ENCODE data around the gene UGT1A8. TPM values are rescaled to one million over a fixed set of nuclear protein-coding genes. Genes with fewer than 3 reads are reported as not detected.

UGT1A8 gene
- total RNA-seq, 2 experiments from 2014 or later: not detected

DNA sequence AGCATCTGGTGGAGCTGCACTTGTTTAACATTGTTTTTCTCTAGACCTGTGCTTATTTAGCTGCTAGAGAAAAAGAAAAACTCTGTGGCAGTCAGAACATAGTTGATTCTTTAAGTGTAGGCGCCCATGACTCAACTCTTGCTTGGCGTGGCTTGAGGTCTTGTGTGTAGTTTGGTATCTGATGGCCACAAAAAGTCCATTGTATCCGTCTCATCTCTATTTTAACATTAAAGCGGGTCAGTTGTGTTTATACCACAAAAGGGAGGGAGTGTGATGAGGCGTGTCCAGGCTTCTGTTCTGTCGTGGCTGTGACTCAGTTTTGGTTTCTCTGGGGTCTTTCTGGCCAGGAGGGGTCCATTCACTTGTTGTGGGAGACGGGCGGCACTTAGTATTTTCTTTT is 24.2 kb upstream of the UGT1A8 start:
- no peak overlapping the region for H3K27ac ChIP-seq (ENCODE audit: low read depth in 1 of 2, low read length in 2 of 2)
- peaks cover 2 to 5% of the 10 kb centered on the region in 2 experiments for H3K27me3 ChIP-seq (ENCODE audit: control insufficient read depth in 1 of 2, insufficient read depth in 2 of 2, low read length in 2 of 2)
- no peak overlapping the region for H3K4me3 ChIP-seq (ENCODE audit: low read length)
- no peak overlapping the region for H3K4me3 Mint-ChIP-seq
- no peak for ATAC-seq (ENCODE audit: poor library complexity)
- H3K9me3 ChIP-seq (ENCODE audit: control insufficient read depth in 1 of 2, insufficient read depth in 1 of 2, low read length in 2 of 2): no peaks in the 10 kb centered on the region
- CTCF ChIA-PET: no interaction called here
- H3K36me3 Mint-ChIP-seq (ENCODE audit: low read depth): no peaks in the 10 kb centered on the region
- POLR2A ChIA-PET: no interaction called here
- no peak overlapping the region for H3K27ac Mint-ChIP-seq
- no peaks in the 10 kb centered on the region for H3K4me1 Mint-ChIP-seq (ENCODE audit: low read depth)
- H3K36me3 ChIP-seq (ENCODE audit: insufficient read depth, low read length): no peaks in the 10 kb centered on the region
- DNase-seq: no peak
- H3K9me3 Mint-ChIP-seq: no peaks in the 10 kb centered on the region
- intact Hi-C loops (cut with DNase I, micrococcal nuclease): no loop called here
- TF ChIP-seq, protein P1, sequence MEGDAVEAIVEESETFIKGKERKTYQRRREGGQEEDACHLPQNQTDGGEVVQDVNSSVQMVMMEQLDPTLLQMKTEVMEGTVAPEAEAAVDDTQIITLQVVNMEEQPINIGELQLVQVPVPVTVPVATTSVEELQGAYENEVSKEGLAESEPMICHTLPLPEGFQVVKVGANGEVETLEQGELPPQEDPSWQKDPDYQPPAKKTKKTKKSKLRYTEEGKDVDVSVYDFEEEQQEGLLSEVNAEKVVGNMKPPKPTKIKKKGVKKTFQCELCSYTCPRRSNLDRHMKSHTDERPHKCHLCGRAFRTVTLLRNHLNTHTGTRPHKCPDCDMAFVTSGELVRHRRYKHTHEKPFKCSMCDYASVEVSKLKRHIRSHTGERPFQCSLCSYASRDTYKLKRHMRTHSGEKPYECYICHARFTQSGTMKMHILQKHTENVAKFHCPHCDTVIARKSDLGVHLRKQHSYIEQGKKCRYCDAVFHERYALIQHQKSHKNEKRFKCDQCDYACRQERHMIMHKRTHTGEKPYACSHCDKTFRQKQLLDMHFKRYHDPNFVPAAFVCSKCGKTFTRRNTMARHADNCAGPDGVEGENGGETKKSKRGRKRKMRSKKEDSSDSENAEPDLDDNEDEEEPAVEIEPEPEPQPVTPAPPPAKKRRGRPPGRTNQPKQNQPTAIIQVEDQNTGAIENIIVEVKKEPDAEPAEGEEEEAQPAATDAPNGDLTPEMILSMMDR (IDR thresholded peaks at IDR 0.05): no peak
- peaks cover 14% of the 10 kb centered on the region for H3K27me3 Mint-ChIP-seq
- no peaks in the 10 kb centered on the region for H3K4me1 ChIP-seq (ENCODE audit: insufficient read depth, low read length)

DNA sequence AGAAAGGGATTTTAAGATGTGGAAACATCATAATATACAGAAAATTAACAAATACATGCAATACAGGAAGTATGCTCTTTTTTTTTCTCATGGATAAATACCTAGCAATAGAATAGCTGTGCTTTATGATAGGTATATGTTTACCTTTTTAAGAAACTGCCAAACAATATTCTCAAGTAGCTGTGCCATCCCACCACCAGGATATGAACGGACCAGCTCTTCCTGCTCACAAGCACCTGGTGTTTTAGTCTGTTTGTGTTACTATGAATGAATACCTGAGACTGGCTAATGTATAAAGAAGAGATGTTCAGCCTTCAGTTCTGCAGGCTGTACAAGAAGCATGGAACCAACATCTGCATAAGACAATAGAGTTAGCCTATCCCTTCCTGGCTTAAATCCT is 19.9 kb upstream of the UGT1A8 start:
- CTCF ChIA-PET: no interaction called here
- peaks cover 2% of the 10 kb centered on the region for H3K9me3 Mint-ChIP-seq

DNA sequence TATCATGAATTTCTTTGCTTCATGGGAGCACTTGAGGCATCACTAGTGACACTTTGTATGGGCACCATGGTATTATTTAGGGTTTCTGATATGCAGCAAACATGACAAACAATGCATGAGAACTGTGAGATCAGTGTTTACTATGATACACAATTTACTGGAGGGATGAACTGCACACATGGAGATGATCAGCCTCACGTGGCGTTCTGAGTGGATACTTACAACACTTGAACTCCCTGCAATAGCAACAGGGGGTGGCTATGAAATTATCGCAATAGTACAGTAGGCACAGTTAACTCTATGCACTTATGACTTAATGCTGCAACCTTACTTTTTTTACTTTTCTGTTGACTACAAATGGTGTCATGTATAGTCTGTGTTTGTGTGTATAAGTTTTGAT is 18.5 kb upstream of the UGT1A8 start:
- H3K4me3 ChIP-seq (ENCODE audit: low read length): no peak overlapping the region
- Mint-ChIP-seq H3K27me3 (peaks cover 23% of the 10 kb centered on the region), H3K4me3 (no peak overlapping the region), H3K36me3 (ENCODE audit: low read depth) (no peaks in the 10 kb centered on the region), H3K4me1 (ENCODE audit: low read depth) (no peaks in the 10 kb centered on the region), H3K27ac (no peak overlapping the region), H3K9me3 (peaks cover 4% of the 10 kb centered on the region)
- H3K27me3 ChIP-seq (ENCODE audit: control insufficient read depth in 1 of 2, insufficient read depth in 2 of 2, low read length in 2 of 2): peaks cover 0 to 5% of the 10 kb centered on the region in 2 experiments
- CTCF ChIA-PET: no interaction called here
- ATAC-seq (ENCODE audit: poor library complexity) (no peak), DNase-seq (no peak)
- TF ChIP-seq, protein P1 (IDR thresholded peaks at IDR 0.05): no peak
- intact Hi-C loops (cut with DNase I, micrococcal nuclease): no loop called here
- POLR2A ChIA-PET: no interaction called here
- H3K4me1 ChIP-seq (ENCODE audit: insufficient read depth, low read length): no peaks in the 10 kb centered on the region
- H3K36me3 ChIP-seq (ENCODE audit: insufficient read depth, low read length): no peaks in the 10 kb centered on the region
- H3K27ac ChIP-seq (ENCODE audit: low read depth in 1 of 2, low read length in 2 of 2): no peak overlapping the region
- H3K9me3 ChIP-seq (ENCODE audit: control insufficient read depth in 1 of 2, insufficient read depth in 1 of 2, low read length in 2 of 2): no peaks in the 10 kb centered on the region

More for the DNA sequence above, 19.9 kb upstream of the UGT1A8 start:
- no peak overlapping the region for H3K4me3 Mint-ChIP-seq
- intact Hi-C loops (cut with DNase I, micrococcal nuclease): no loop called here
- ATAC-seq (ENCODE audit: poor library complexity): no peak
- no peaks in the 10 kb centered on the region for H3K36me3 ChIP-seq (ENCODE audit: insufficient read depth, low read length)
- H3K9me3 ChIP-seq (ENCODE audit: control insufficient read depth in 1 of 2, insufficient read depth in 1 of 2, low read length in 2 of 2): no peaks in the 10 kb centered on the region
- H3K27me3 Mint-ChIP-seq: peaks cover 20% of the 10 kb centered on the region
- TF ChIP-seq, protein P1 (IDR thresholded peaks at IDR 0.05): no peak
- H3K27me3 ChIP-seq (ENCODE audit: control insufficient read depth in 1 of 2, insufficient read depth in 2 of 2, low read length in 2 of 2): peaks cover 0 to 7% of the 10 kb centered on the region in 2 experiments
- no peak overlapping the region for H3K4me3 ChIP-seq (ENCODE audit: low read length)
- H3K27ac ChIP-seq (ENCODE audit: low read depth in 1 of 2, low read length in 2 of 2): no peak overlapping the region
- no peak overlapping the region for H3K27ac Mint-ChIP-seq
- no peaks in the 10 kb centered on the region for H3K36me3 Mint-ChIP-seq (ENCODE audit: low read depth)
- no peaks in the 10 kb centered on the region for H3K4me1 Mint-ChIP-seq (ENCODE audit: low read depth)
- POLR2A ChIA-PET: no interaction called here
- DNase-seq: no peak
- H3K4me1 ChIP-seq (ENCODE audit: insufficient read depth, low read length): no peaks in the 10 kb centered on the region
